ENCODE data around the gene TUBB8B.
"Not testable (repeated sequence)": the region's sequence is repeated elsewhere in the genome, so short reads cannot be mapped to it uniquely, and the experiment has no call there.

The TUBB8B gene

DNA sequence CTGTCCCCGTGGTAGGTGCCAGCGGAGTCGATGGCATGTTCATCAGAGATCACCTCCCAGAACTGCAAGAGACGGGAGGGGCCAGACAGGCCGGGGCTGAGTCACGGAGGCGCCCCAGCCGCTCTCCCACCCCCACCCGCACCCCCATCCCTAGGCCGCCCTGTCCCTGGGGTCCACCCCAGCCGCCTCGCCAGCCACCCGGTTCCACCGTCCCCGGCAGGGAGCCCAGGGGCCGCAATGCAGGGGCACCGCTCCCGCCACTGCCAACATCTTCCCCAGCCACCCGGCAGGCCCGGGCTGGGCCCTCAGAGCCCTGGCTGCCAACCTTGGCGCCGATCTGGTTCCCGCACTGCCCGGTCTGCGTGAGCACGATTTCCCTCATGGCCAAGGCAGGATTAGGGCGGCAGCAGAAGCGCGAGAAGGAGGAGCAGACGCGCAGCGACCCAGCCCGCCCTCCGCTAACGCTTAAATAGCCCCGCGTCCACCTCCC is at the start of gene TUBB8B:
Gene TUBB8B (minus strand): TSS at position 440 of the 490 bp plus-strand sequence. CDS start 58 bp downstream, at position 382.
- not testable (repeated sequence) for DNase-seq

GRCh38 chr18:97252-97914 is 48.0 kb upstream of the TUBB8B start:
- DNase-seq: not testable (repeated sequence)

DNA sequence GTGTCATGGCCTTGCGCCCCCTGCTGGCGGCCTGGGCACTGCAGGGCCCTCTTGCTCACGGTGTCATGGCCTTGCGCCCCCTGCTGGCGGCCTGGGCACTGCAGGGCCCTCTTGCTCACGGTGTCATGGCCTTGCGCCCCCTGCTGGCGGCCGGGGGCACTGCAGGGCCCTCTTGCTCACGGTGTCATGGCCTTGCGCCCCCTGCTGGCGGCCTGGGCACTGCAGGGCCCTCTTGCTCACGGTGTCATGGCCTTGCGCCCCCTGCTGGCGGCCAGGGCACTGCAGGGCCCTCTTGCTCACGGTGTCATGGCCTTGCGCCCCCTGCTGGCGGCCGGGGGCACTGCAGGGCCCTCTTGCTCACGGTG is 47.3 kb upstream of the TUBB8B start:
- not testable (repeated sequence) for DNase-seq

- not testable (repeated sequence) for DNase-seq
These were observed 46.8 kb upstream of the TUBB8B start for GRCh38 chr18:96101-96766.

DNA sequence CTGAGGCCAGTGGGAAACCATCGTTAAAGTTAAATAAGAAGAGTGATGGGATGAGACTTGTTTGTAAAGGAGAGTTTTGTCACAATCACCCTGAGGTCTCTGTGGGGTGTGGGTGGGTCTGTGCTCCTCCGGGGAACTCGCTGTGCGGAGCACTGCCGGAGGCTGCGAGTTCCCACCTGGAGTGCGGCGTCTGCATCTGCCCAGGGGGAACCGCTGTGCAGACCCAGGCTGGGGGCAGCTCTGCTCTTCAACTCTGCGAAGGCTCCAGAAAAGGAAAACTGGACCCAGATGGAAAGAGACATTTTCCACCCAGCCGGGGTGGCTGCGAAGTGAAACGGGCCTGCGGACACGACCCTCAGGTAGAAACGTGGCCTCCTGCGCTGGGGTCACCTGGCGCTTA is 46.2 kb upstream of the TUBB8B start:
- DNase-seq: not testable (repeated sequence)

GRCh38 chr18:93897-94408 is 44.5 kb upstream of the TUBB8B start:
- DNase-seq: not testable (repeated sequence)

GRCh38 chr18:91561-91960 is 42.1 kb upstream of the TUBB8B start:
- not testable (repeated sequence) for DNase-seq

GRCh38 chr18:90396-91193 is 41.2 kb upstream of the TUBB8B start:
- DNase-seq: not testable (repeated sequence)

GRCh38 chr18:89124-89523 is 39.7 kb upstream of the TUBB8B start:
- DNase-seq: not testable (repeated sequence)

GRCh38 chr18:84801-85200 is 35.4 kb upstream of the TUBB8B start:
- DNase-seq: not testable (repeated sequence)

DNA sequence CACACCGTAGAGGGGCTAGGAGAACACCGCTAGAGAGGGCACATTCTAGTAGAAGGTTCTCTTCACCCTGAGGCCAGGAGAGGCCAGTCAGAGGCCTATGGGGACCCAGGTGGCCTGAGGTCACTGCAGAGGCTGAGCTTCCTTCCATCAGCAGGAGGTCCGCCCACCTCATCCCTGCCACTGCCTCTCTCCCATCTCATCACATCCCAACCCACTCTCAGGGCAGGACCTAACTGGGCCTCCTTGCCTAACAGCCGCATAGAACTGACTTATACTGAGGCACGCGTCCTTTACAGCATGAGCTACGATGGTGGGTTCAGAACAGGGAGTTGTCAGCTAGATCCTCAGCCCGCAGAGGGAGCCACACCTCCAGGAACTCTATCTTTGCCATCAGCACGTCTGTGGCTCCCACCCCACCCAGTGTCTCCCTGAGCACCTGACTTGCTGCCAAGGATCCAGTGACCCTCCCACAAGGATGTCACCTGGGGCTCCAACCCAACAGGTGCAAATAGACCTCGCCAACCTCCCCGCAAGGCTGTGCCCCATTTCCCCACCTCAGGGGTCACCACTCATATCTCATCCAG is 33.3 kb upstream of the TUBB8B start:
- not testable (repeated sequence) for DNase-seq

DNA sequence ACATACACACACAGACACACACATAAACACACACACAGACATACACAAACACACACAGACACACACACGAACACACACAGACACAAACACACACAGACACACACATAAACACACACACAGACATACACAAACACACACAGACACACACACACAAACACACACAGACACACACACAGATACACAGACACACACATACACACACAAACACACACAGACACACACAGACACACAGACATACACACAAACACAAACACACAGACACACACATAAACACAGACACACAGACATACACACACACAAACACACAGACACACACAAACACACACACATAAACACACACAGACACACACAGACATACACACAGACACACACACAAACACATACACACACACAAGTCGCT is 31.5 kb upstream of the TUBB8B start:
- DNase-seq: not testable (repeated sequence)

- DNase-seq: not testable (repeated sequence)
These were observed 30.8 kb upstream of the TUBB8B start for GRCh38 chr18:80202-80601.

- not testable (repeated sequence) for DNase-seq
These were observed 26.2 kb upstream of the TUBB8B start for GRCh38 chr18:75525-76160.

DNA sequence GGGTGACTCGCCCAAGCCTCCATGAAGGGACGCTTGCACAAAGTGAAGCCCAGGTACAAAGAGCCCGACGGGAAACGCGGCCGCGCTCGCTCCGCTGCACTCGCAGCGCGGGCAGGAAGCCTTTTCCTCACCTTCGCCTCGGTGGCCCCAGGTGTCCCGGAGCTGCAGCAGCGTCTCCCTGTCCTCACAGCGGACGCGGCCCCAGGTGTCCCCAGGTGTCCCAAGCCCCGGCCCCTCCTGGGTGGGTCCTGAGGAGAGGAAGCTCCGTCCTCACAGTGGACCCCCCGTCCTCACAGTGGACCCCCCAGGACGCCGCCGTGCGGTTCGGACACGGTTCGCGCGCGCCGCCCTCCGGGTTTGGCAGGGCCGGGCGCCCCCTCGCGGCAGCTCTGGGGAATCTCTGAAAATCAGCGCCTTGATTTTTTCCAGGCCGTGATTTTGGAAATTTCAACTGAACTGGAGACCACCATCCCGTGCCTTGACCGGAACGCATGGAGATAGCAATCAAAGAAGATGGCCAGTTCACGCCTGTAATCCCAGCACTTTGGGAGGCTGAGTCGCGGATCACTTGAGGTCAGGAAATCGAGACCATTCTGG is 23.9 kb upstream of the TUBB8B start:
- not testable (repeated sequence) for DNase-seq

- DNase-seq: not testable (repeated sequence)
These were observed 18.3 kb upstream of the TUBB8B start for GRCh38 chr18:67701-68100.

DNA sequence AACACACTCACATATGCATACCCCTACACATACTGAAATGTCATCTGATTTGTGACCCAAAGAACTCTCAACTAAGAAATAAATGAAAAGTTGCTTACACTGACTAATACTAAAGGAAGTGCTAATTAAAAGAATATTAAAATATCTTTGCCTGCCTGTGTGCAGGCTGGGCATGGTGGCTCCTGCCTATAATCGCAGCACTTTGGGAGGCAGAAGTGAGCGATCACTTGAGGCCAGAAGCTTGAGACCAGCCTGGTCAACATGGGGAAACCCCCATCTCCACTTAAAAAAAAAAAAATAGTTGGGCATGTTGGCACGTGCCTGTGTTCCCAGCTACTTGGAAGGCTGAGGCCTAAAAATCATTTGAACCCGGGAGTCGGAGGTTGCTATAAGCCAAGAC is 14.9 kb upstream of the TUBB8B start:
- DNase-seq: not testable (repeated sequence)

- DNase-seq: not testable (repeated sequence)
These were observed 14.2 kb upstream of the TUBB8B start for GRCh38 chr18:63656-64055.

DNA sequence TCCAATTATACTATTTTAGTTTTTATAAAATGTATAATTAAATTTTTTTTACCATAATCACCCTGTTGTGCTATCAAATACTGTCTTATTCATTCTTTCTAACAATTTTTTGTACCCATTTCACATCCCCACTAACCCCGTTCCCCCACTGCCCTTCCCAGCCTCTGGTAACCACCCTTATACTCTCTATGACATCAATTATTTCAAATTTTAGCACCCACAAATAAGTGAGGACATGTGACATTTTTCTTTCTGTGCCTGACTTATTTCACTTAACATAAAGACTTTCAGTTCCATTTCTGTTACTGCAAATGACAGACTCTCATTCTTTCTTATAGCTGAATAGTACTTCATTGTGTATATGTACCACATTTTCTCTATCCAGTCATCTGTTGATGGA is 5.0 kb upstream of the TUBB8B start:
- not testable (repeated sequence) for DNase-seq

DNA sequence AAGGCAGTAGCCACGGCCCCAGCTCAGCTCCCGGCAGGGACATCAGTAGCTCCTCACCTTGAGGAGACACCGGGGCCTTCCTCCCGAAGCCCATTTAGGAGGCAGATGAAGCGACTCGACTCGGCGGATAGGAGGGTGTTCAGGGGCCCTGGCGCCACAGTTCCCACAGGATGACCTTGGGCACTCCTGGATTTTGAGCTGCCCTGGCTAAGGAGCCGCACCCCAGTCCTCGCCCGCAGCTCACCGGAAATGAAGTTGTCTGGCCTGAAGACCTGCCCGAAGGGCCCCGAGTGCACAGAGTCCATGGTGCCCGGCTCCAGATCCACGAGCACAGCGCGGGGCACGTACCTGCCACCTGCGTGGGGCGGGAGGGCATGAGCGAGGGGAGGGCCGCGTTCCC is 719 bp downstream of the TUBB8B start:
- not testable (repeated sequence) for DNase-seq

- not testable (repeated sequence) for DNase-seq
These were observed 36.2 kb downstream of the TUBB8B start for GRCh38 chr18:13177-13576.

- DNase-seq: not testable (repeated sequence)
These were observed 36.6 kb downstream of the TUBB8B start for GRCh38 chr18:12773-13172.
